DOHH2 (cell line): ENCODE results near the gene ZNF493.

Source experiments
- CTCF ChIP-seq: fragments of 200-600 bp; sonication (generic); IDR thresholded peaks from one replicate; pipeline ENCODE4 v1.5.1; 2014; ENCODE audit warnings: antibody characterized with exemption, mild to moderate bottlenecking, low read depth, low read length; ENCODE audit not compliant: poor library complexity, severe bottlenecking
- EZH2phosphoT487 ChIP-seq: fragments of 200-600 bp; sonication (generic); IDR thresholded peaks from 2 replicates; pipeline ENCODE4 v1.6.1; 2017; ENCODE audit warnings: borderline replicate concordance, mild to moderate bottlenecking, antibody characterized with exemption, low read length, moderate library complexity, mixed read lengths

DNA sequence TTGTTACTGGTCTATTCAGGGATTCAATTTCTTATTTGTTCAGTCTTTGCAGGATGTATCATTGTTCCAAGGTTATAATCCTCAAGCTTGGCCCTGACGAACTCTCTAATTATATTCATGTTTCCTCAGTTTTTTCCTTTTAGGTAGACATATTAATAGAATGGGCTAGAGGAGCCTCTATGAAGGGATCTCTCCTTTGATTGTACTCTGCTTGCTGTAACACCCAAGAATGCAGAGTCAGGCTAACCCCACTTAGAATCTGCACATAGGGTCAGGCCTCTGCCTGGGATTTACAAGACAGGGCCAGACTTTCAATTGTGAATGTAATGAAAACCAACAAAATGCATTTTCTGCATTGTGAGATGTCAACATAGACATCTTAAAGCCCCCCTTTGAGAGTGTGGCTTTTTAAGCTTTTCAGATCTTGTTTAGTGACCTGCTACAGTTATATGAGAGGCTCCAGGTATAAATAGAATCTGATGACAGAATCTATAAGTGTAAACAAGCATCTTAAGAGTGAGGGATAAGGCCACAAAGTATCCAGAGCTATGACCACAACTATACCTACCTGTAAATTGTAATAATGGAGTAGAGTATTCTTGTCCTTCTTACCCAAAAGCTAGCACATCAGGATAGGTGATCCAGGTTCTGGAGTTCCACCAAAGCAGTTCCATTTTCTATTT lies 5.5 kb downstream of the ZNF493 start:
- TF ChIP-seq CTCF (no peak), EZH2phosphoT487 (no peak)
